CD14-positive monocyte (primary cell): Measurements from ENCODE around the gene ERBB3. TPM values are rescaled to one million over a fixed set of nuclear protein-coding genes. Genes with fewer than 3 reads are reported as not detected.
A peak's percentile ranks its signal among the peaks of the same experiment; 100 is the strongest.

Experiments used
- DNase-seq, 3 donors: peaks; one replicate each; pipeline ENCODE4 v3.0.0-alpha.2; 2011 to 2022
- H2AFZ ChIP-seq: 2 replicates; pipeline ENCODE4 v1.6.0; 2012; ENCODE audit warnings: mild to moderate bottlenecking, low read depth, low read length, inconsistent platforms; ENCODE audit not compliant: insufficient read depth, poor library complexity, severe bottlenecking
- H3K27ac ChIP-seq, 2 donors: 1 replicate in 1 of 2; 2 replicates in 1 of 2; pipeline ENCODE4 v1.5.1; 2012 to 2013; ENCODE audit warnings: low read length in 2 of 2, control low read depth in 1 of 2, inconsistent platforms in 1 of 2, low read depth in 1 of 2, mild to moderate bottlenecking in 1 of 2
- H3K27me3 ChIP-seq, 2 donors: one replicate each; pipeline versions ENCODE4 v1.6.0 to v1.6.1; 2011 to 2013; ENCODE audit warnings: low read length in 2 of 2; ENCODE audit not compliant: control insufficient read depth in 2 of 2, insufficient read depth in 2 of 2
- H3K36me3 ChIP-seq, 2 donors: replicated peaks in 1 of 2; 1 replicate in 1 of 2; 2 replicates in 1 of 2; pipeline versions ENCODE4 v1.5.1 to v1.6.1; 2012 to 2013; ENCODE audit warnings: low read length in 2 of 2, control low read depth in 1 of 2, inconsistent platforms in 1 of 2, mild to moderate bottlenecking in 1 of 2; ENCODE audit not compliant: insufficient read depth in 2 of 2, control insufficient read depth in 1 of 2
- H3K4me1 ChIP-seq, 2 donors: 1 replicate in 1 of 2; 2 replicates in 1 of 2; pipeline versions ENCODE4 v1.5.1 to v1.6.1; 2012 to 2013; ENCODE audit warnings: low read length in 2 of 2, control low read depth in 1 of 2, inconsistent platforms in 1 of 2, mild to moderate bottlenecking in 1 of 2, moderate library complexity in 1 of 2; ENCODE audit not compliant: insufficient read depth in 2 of 2, control insufficient read depth in 1 of 2
- H3K4me2 ChIP-seq: replicated peaks from 2 replicates; pipeline ENCODE3; 2012; ENCODE audit warnings: low read length, moderate library complexity, mild to moderate bottlenecking; ENCODE audit not compliant: poor library complexity, severe bottlenecking; ENCODE audit errors: extremely low read depth
- H3K4me3 ChIP-seq, 3 experiments: fragments of 200-600 bp in 1 of 3; sonication (generic) in 1 of 3; replicated peaks in 1 of 3; 1 replicate in 2 of 3; 2 replicates in 1 of 3; pipeline ENCODE4 v1.5.1; 2011 to 2013; ENCODE audit warnings: low read length in 3 of 3, mild to moderate bottlenecking in 3 of 3, control low read depth in 2 of 3, low read depth in 2 of 3, inconsistent platforms in 1 of 3, moderate library complexity in 1 of 3
- H3K79me2 ChIP-seq: 2 replicates; pipeline ENCODE4 v1.6.0; 2012; ENCODE audit warnings: mild to moderate bottlenecking, control low read depth, inconsistent platforms, low read length, moderate library complexity; ENCODE audit not compliant: insufficient read depth
- H3K9ac ChIP-seq: 2 replicates; pipeline ENCODE4 v1.6.0; 2017; ENCODE audit warnings: low read length, mild to moderate bottlenecking; ENCODE audit not compliant: insufficient read depth, poor library complexity, severe bottlenecking
- H3K9me3 ChIP-seq, 2 donors: replicated peaks in 1 of 2; 1 replicate in 1 of 2; 2 replicates in 1 of 2; pipeline versions ENCODE4 v1.5.1 to v1.6.1; 2012 to 2013; ENCODE audit warnings: low read length in 2 of 2, control low read depth in 1 of 2; ENCODE audit not compliant: control insufficient read depth in 1 of 2, insufficient read depth in 1 of 2
- H4K20me1 ChIP-seq: 2 replicates; pipeline ENCODE4 v1.6.0; 2012; ENCODE audit warnings: mild to moderate bottlenecking, low read length, control low read depth, moderate library complexity; ENCODE audit not compliant: insufficient read depth
- H3K27ac Mint-ChIP-seq, 7 donors: one replicate each; pipeline ENCODE4 v1.8.0; 2020; ENCODE audit warnings: mild to moderate bottlenecking in 7 of 7, mixed read lengths in 7 of 7, moderate library complexity in 6 of 7, inconsistent platforms in 2 of 7
- H3K27me3 Mint-ChIP-seq, 3 donors: one replicate each; pipeline ENCODE4 v1.8.0; 2021 to 2022; ENCODE audit warnings: low read depth in 3 of 3, mild to moderate bottlenecking in 3 of 3, mixed read lengths in 3 of 3, moderate library complexity in 3 of 3, inconsistent platforms in 1 of 3
- H3K36me3 Mint-ChIP-seq, 2 donors: one replicate each; pipeline ENCODE4 v1.8.0; 2020; ENCODE audit warnings: mixed read lengths in 2 of 2, inconsistent platforms in 1 of 2, mild to moderate bottlenecking in 1 of 2
- H3K4me1 Mint-ChIP-seq: one replicate; pipeline ENCODE4 v1.8.0; 2020; ENCODE audit warnings: mild to moderate bottlenecking, mixed read lengths
- H3K4me3 Mint-ChIP-seq, 2 donors: one replicate each; pipeline ENCODE4 v1.8.0; 2020; ENCODE audit warnings: mild to moderate bottlenecking in 2 of 2, mixed read lengths in 2 of 2, moderate library complexity in 1 of 2
- H3K9me3 Mint-ChIP-seq, 7 donors: one replicate each; pipeline ENCODE4 v1.8.0; 2020 to 2022; ENCODE audit warnings: mixed read lengths in 7 of 7, mild to moderate bottlenecking in 6 of 7, moderate library complexity in 6 of 7, inconsistent platforms in 2 of 7
- WGBS: methylation state at CpG from one replicate; pipeline ENCODE4 v1.1.5; 2013; ENCODE audit warnings: missing lambda C conversion rate; ENCODE audit not compliant: insufficient coverage; 5-methylcytosine and 5-hydroxymethylcytosine counted together
- intact Hi-C, 2 donors: fragments of 100-400 bp; cut with micrococcal nuclease; formaldehyde crosslinking; loops; one replicate each; pipeline versions ENCODE4 v1.15.0 to v1.15.1; 2023
- polyA plus RNA-seq, 3 donors: library from polyadenylated mRNA; depleted of rRNA in 1 of 3; unstranded in 2 of 3; stranded (reverse) in 1 of 3; fragments of 300-500 nt in 2 of 3; fragments of >200 nt in 1 of 3; fragmentation: Illumina TruSeq in 2 of 3; gene quantifications; 1 replicate in 2 of 3; 2 replicates in 1 of 3; pipeline ENCODE4 v1.2.3, GENCODE V29; 2012 to 2021
- TF ChIP-seq, protein P1 (sequence below): fragments of 200-600 bp; IDR thresholded peaks from one replicate; pipeline ENCODE4 v1.8.0; 2022; ENCODE audit warnings: antibody characterized with exemption, mild to moderate bottlenecking

ERBB3 gene
- polyA plus RNA-seq, 3 donors = 0.01 TPM; not detected in 2

DNA sequence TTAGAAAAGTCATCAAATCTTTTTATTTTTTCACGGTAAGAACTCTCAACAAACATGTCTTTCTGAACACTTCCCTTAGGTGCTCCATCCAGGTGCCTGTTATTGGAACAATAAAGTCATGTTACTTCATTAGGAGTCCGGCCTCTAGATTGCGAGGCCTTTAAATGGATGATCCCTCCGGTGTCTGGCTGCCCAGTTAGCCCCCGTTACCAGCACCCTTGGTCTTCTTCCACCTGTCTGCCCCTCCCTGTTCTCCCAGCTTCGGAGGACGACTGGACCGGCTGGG, 23.8 kb downstream of the ERBB3 start:
- peaks cover 19 to 23% of the 10 kb centered on the region in 2 donors for H3K4me1 ChIP-seq
- peak overlapping the region; percentile 43 to 77 for H3K27ac ChIP-seq
- peaks cover 22 to 25% of the 10 kb centered on the region in 2 donors for H3K36me3 Mint-ChIP-seq
- no peaks in the 10 kb centered on the region for H3K9me3 ChIP-seq
- peaks cover 23% of the 10 kb centered on the region for H3K4me1 Mint-ChIP-seq
- peaks cover 0 to 7% (median 4%) of the 10 kb centered on the region in 3 donors for H3K27me3 Mint-ChIP-seq
- H3K9ac ChIP-seq = peak overlapping the region; percentile 79
- DNase-seq = no peak
- H3K79me2 ChIP-seq = peaks cover 35% of the 10 kb centered on the region
- H3K27ac Mint-ChIP-seq = peak overlapping the region; percentile 78 to 96 (median 93)
- peaks cover 8% of the 10 kb centered on the region for H4K20me1 ChIP-seq
- H3K36me3 ChIP-seq = peaks cover 19 to 24% of the 10 kb centered on the region in 2 donors
- no peaks in the 10 kb centered on the region for H3K27me3 ChIP-seq
- peaks cover 0 to 1% (median 0%) of the 10 kb centered on the region in 7 donors for H3K9me3 Mint-ChIP-seq
- H3K4me3 ChIP-seq = peak overlapping the region; percentile 69 to 85 (median 83)
- peak overlapping the region; percentile 99 for H3K4me3 Mint-ChIP-seq
- TF ChIP-seq, protein P1, sequence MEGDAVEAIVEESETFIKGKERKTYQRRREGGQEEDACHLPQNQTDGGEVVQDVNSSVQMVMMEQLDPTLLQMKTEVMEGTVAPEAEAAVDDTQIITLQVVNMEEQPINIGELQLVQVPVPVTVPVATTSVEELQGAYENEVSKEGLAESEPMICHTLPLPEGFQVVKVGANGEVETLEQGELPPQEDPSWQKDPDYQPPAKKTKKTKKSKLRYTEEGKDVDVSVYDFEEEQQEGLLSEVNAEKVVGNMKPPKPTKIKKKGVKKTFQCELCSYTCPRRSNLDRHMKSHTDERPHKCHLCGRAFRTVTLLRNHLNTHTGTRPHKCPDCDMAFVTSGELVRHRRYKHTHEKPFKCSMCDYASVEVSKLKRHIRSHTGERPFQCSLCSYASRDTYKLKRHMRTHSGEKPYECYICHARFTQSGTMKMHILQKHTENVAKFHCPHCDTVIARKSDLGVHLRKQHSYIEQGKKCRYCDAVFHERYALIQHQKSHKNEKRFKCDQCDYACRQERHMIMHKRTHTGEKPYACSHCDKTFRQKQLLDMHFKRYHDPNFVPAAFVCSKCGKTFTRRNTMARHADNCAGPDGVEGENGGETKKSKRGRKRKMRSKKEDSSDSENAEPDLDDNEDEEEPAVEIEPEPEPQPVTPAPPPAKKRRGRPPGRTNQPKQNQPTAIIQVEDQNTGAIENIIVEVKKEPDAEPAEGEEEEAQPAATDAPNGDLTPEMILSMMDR = no peak
- H3K4me2 ChIP-seq = peak overlapping the region; percentile 81
- peak overlapping the region; percentile 84 for H2AFZ ChIP-seq
- 7% methylated on average over 8 of the region's 8 CpGs for WGBS
- intact Hi-C loops = loop anchor here in 1 of 2 donors (5.0 to 10.0 kb wide), 2 partner anchors 61 to 109 kb away; partner anchors contain the start of genes RPS26 and SUOX

DNA sequence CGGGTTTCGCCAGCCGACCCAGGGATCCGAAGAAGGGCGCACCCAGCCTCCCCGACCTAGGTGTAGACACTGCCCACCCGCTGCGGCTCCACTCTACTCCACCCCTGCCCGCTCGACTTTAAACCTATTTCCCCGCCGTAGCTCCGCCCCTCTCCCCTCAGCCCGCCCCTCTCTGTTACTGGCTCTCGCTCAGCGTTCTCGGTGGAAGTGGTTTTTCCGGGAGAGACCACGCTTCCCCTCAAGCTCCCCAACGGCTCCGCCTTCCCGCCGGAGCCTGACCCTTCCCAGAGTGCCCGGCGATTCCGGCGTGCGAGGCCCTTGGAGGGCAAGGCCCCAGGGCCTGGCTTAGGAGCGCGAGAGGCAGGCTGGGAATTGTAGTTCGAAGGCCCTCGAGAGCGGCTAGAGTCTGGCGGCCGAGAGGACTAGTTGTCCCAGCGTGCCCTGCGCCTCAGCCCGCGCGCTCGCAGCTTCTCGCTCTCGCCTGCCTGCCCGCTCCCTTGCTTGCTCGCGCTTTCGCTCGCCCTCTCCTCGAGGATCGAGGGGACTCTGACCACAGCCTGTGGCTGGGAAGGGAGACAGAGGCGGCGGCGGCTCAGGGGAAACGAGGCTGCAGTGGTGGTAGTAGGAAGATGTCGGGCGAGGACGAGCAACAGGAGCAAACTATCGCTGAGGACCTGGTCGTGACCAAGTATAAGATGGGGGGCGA, 24.3 kb downstream of the ERBB3 start, which contains the start of gene PA2G4:
PA2G4 (plus strand) TSS at position 451 of the 706 bp plus-strand sequence; CDS start at position 630, 179 bp downstream.
- 0% methylated on average over 58 of the region's 60 CpGs for WGBS
- Histone ChIP-seq H3K36me3 (peaks cover 22 to 29% of the 10 kb centered on the region in 2 donors), H3K4me1 (peaks cover 19 to 23% of the 10 kb centered on the region in 2 donors), H3K27me3 (no peaks in the 10 kb centered on the region), H3K79me2 (peaks cover 35% of the 10 kb centered on the region), H3K9me3 (no peaks in the 10 kb centered on the region), H2AFZ (peak within 1 kb of the TSS; percentile 84), H3K4me2 (peak within 1 kb of the TSS; percentile 81), H3K9ac (peak within 1 kb of the TSS; percentile 79), H3K4me3 (peak within 1 kb of the TSS; percentile 69 to 85 (median 83)), H4K20me1 (peaks cover 8% of the 10 kb centered on the region), H3K27ac (peak within 1 kb of the TSS; percentile 43 to 77)
- H3K4me1 Mint-ChIP-seq = peaks cover 23% of the 10 kb centered on the region
- intact Hi-C loops = loop anchor here in 1 of 2 donors (5.0 to 10.0 kb wide), 2 partner anchors 62 to 109 kb away; partner anchors contain the start of genes RPS26 and SUOX
- H3K4me3 Mint-ChIP-seq = peak within 1 kb of the TSS; percentile 99
- peaks cover 0 to 1% (median 0%) of the 10 kb centered on the region in 7 donors for H3K9me3 Mint-ChIP-seq
- TF ChIP-seq, protein P1 = no peak
- peak within 1 kb of the TSS; percentile 78 to 96 (median 93) for H3K27ac Mint-ChIP-seq
- H3K36me3 Mint-ChIP-seq = peaks cover 27 to 30% of the 10 kb centered on the region in 2 donors
- DNase-seq = peak; percentile 92 to 96 (median 95)
- H3K27me3 Mint-ChIP-seq = peaks cover 0 to 5% (median 2%) of the 10 kb centered on the region in 3 donors
